WTC11 (cell line): Measurements from ENCODE around the gene PTGS1.

Source experiments
- CTCF ChIP-seq: fragments of 200-600 bp; IDR thresholded peaks from 2 replicates; pipeline ENCODE4 v1.8.0; 2022; ENCODE audit warnings: antibody characterized with exemption
- ELF4 ChIP-seq: sonication (generic); formaldehyde crosslinking; IDR thresholded peaks from 2 replicates; pipeline ENCODE4 v1.8.1; 2022; ENCODE audit warnings: low read depth, mild to moderate bottlenecking, moderate library complexity, missing genetic modification reagents
- HMGXB4 ChIP-seq: sonication (generic); formaldehyde crosslinking; IDR thresholded peaks from 2 replicates; pipeline ENCODE4 v1.8.1; 2023; ENCODE audit warnings: mild to moderate bottlenecking, moderate library complexity, missing genetic modification reagents
- IRF2 ChIP-seq: sonication (generic); formaldehyde crosslinking; IDR thresholded peaks from 2 replicates; pipeline ENCODE4 v1.8.0; 2022; ENCODE audit warnings: low read depth, missing genetic modification reagents, borderline replicate concordance
- MAX ChIP-seq: sonication (generic); formaldehyde crosslinking; IDR thresholded peaks from 2 replicates; pipeline ENCODE4 v1.8.0; 2022; ENCODE audit warnings: mild to moderate bottlenecking, missing genetic modification reagents
- OVOL2 ChIP-seq: fragments of 250-450 bp; sonication (Bioruptor Pico); IDR thresholded peaks from 2 replicates; pipeline ENCODE4 v1.9.0; 2021; ENCODE audit warnings: mild to moderate bottlenecking, borderline replicate concordance
- PRDM15 ChIP-seq: sonication (generic); formaldehyde crosslinking; IDR thresholded peaks from 2 replicates; pipeline ENCODE4 v1.8.0; 2022; ENCODE audit warnings: missing genetic modification reagents
- PREB ChIP-seq: sonication (generic); formaldehyde crosslinking; IDR thresholded peaks from 2 replicates; pipeline ENCODE4 v1.8.1; 2022; ENCODE audit warnings: mild to moderate bottlenecking, missing genetic modification reagents, moderate library complexity, borderline replicate concordance
- RELA ChIP-seq: sonication (generic); formaldehyde crosslinking; IDR thresholded peaks from 2 replicates; pipeline ENCODE4 v1.8.1; 2022; ENCODE audit warnings: missing genetic modification reagents, mild to moderate bottlenecking, borderline replicate concordance
- RORB ChIP-seq: fragments of 250-450 bp; sonication (Bioruptor Pico); IDR thresholded peaks from 2 replicates; pipeline ENCODE4 v1.9.0; 2021; ENCODE audit warnings: mild to moderate bottlenecking
- USF2 ChIP-seq: sonication (generic); formaldehyde crosslinking; IDR thresholded peaks from 2 replicates; pipeline ENCODE4 v1.8.1; 2023; ENCODE audit warnings: mild to moderate bottlenecking, missing genetic modification reagents, moderate library complexity
- ZNF138 ChIP-seq: sonication (generic); formaldehyde crosslinking; conservative IDR thresholded peaks from 2 replicates; pipeline ENCODE4 v1.8.1; 2022; ENCODE audit warnings: mild to moderate bottlenecking, moderate library complexity, missing genetic modification reagents

- TF ChIP-seq CTCF (no peak), ZNF138 (CRISPR knock-in tag) (no peak), IRF2 (CRISPR knock-in tag) (no peak), USF2 (CRISPR knock-in tag) (no peak), MAX (CRISPR knock-in tag) (no peak), PRDM15 (CRISPR knock-in tag) (no peak), RELA (CRISPR knock-in tag) (no peak), ELF4 (CRISPR knock-in tag) (no peak), OVOL2 (no peak), HMGXB4 (CRISPR knock-in tag) (no peak), RORB (CRISPR knock-in tag) (no peak), PREB (no peak)
These were observed 21.5 kb downstream of the PTGS1 start for GRCh38 chr9:122392284-122392683.
